GM18505 (cell line): Measurements from ENCODE around the gene PCBP2.

Source experiments
- ATAC-seq: cut with Tn5 transposase; IDR thresholded peaks from one replicate; pipeline ENCODE4 v1.9.1; 2021; ENCODE audit not compliant: unreplicated experiment
- POLR2A ChIP-seq: IDR thresholded peaks from 4 replicates; pipeline ENCODE4 v1.6.1; 2011; ENCODE audit warnings: borderline replicate concordance; ENCODE audit not compliant: insufficient read depth, insufficient read length; ENCODE audit errors: extremely low read depth

Gene PCBP2

GRCh38 chr12:53453953-53454640 lies 2.2 kb downstream of the PCBP2 start:
- no peak for ATAC-seq
- no peak for TF ChIP-seq POLR2A

- ATAC-seq = no peak
- no peak for TF ChIP-seq POLR2A
These were observed 2.8 kb downstream of the PCBP2 start for GRCh38 chr12:53454707-53455106.

GRCh38 chr12:53456654-53457366 lies 4.9 kb downstream of the PCBP2 start:
- TF ChIP-seq POLR2A = no peak
- ATAC-seq = no peak

- no peak for TF ChIP-seq POLR2A
- ATAC-seq = no peak
These were observed 7.2 kb downstream of the PCBP2 start for GRCh38 chr12:53459097-53459496.

GRCh38 chr12:53461059-53461458 lies 9.2 kb downstream of the PCBP2 start:
- TF ChIP-seq POLR2A = peak; percentile 27
- no peak for ATAC-seq

GRCh38 chr12:53461591-53461990 lies 9.7 kb downstream of the PCBP2 start:
- no peak for TF ChIP-seq POLR2A
- no peak for ATAC-seq

GRCh38 chr12:53462935-53463334 lies 11.0 kb downstream of the PCBP2 start:
- no peak for ATAC-seq
- TF ChIP-seq POLR2A = no peak

GRCh38 chr12:53463802-53464560 lies 12.1 kb downstream of the PCBP2 start:
- TF ChIP-seq POLR2A = no peak
- ATAC-seq = no peak

- ATAC-seq = no peak
- TF ChIP-seq POLR2A = no peak
These were observed 12.9 kb downstream of the PCBP2 start for GRCh38 chr12:53464685-53465418.

- ATAC-seq = no peak
- TF ChIP-seq POLR2A = no peak
These were observed 13.8 kb downstream of the PCBP2 start for GRCh38 chr12:53465679-53466078.

- ATAC-seq = no peak
- TF ChIP-seq POLR2A = no peak
These were observed 14.7 kb downstream of the PCBP2 start for GRCh38 chr12:53466640-53467039.

GRCh38 chr12:53467082-53467481 lies 15.2 kb downstream of the PCBP2 start:
- no peak for TF ChIP-seq POLR2A
- ATAC-seq = no peak

GRCh38 chr12:53467880-53468279 lies 16.0 kb downstream of the PCBP2 start:
- ATAC-seq = no peak
- TF ChIP-seq POLR2A = no peak
